Ishikawa (cell line): ENCODE results near the gene VAV3.

ENCODE experiments used
- CEBPB ChIP-seq: IDR thresholded peaks from 2 replicates; pipeline ENCODE4 v1.6.1; 2012
- CREB1 ChIP-seq: IDR thresholded peaks from 2 replicates; pipeline ENCODE4 v1.6.1; 2012; ENCODE audit warnings: low read depth
- EGR1 ChIP-seq: IDR thresholded peaks from 2 replicates; pipeline ENCODE4 v1.6.1; 2012
- EP300 ChIP-seq: IDR thresholded peaks from 2 replicates; pipeline ENCODE4 v1.6.1; 2012; ENCODE audit warnings: borderline replicate concordance
- FOXM1 ChIP-seq: IDR thresholded peaks from 2 replicates; pipeline ENCODE4 v1.6.1; 2012; ENCODE audit warnings: low read depth, borderline replicate concordance
- NFIC ChIP-seq: IDR thresholded peaks from 2 replicates; pipeline ENCODE4 v1.6.1; 2012
- RAD21 ChIP-seq: IDR thresholded peaks from 2 replicates; pipeline ENCODE4 v1.6.1; 2012; ENCODE audit warnings: low read depth
- REST ChIP-seq: IDR thresholded peaks from 2 replicates; pipeline ENCODE4 v1.6.1; 2012; ENCODE audit warnings: low read depth, mild to moderate bottlenecking
- TAF1 ChIP-seq: IDR thresholded peaks from 2 replicates; pipeline ENCODE4 v1.6.1; 2012; ENCODE audit warnings: low read depth, mild to moderate bottlenecking
- TCF12 ChIP-seq: IDR thresholded peaks from 2 replicates; pipeline ENCODE4 v1.6.1; 2012; ENCODE audit warnings: low read depth
- TEAD4 ChIP-seq: IDR thresholded peaks from 2 replicates; pipeline ENCODE4 v1.6.1; 2012
- YY1 ChIP-seq: IDR thresholded peaks from 2 replicates; pipeline ENCODE4 v1.6.1; 2012; ENCODE audit warnings: low read depth
- ZBTB7A ChIP-seq: IDR thresholded peaks from 2 replicates; pipeline ENCODE4 v1.6.1; 2012; ENCODE audit warnings: low read depth
- TF ChIP-seq, protein P1 (sequence below): IDR thresholded peaks from 2 replicates; pipeline ENCODE4 v1.6.1; 2012
- TF ChIP-seq, protein P2 (sequence below): IDR thresholded peaks from 2 replicates; pipeline ENCODE4 v1.6.1; 2012

Gene VAV3

GRCh38 chr1:107727866-107728265 is 237.1 kb downstream of the VAV3 start:
- TF ChIP-seq ZBTB7A (no peak), FOXM1 (no peak), TEAD4 (no peak), EGR1 (no peak)
- TF ChIP-seq, protein P1, sequence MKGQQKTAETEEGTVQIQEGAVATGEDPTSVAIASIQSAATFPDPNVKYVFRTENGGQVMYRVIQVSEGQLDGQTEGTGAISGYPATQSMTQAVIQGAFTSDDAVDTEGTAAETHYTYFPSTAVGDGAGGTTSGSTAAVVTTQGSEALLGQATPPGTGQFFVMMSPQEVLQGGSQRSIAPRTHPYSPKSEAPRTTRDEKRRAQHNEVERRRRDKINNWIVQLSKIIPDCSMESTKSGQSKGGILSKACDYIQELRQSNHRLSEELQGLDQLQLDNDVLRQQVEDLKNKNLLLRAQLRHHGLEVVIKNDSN, result no peak

- TF ChIP-seq FOXM1 (no peak), EP300 (no peak), TEAD4 (no peak), CEBPB (no peak), REST (no peak), TAF1 (no peak), YY1 (no peak), RAD21 (no peak), NFIC (no peak), EGR1 (no peak), CREB1 (no peak), TCF12 (no peak), ZBTB7A (no peak)
- TF ChIP-seq, protein P1, result no peak
- TF ChIP-seq, protein P2, sequence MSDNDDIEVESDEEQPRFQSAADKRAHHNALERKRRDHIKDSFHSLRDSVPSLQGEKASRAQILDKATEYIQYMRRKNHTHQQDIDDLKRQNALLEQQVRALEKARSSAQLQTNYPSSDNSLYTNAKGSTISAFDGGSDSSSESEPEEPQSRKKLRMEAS, result no peak
Measured at GRCh38 chr1:107726860-107727259, 238.1 kb downstream of the VAV3 start.

DNA sequence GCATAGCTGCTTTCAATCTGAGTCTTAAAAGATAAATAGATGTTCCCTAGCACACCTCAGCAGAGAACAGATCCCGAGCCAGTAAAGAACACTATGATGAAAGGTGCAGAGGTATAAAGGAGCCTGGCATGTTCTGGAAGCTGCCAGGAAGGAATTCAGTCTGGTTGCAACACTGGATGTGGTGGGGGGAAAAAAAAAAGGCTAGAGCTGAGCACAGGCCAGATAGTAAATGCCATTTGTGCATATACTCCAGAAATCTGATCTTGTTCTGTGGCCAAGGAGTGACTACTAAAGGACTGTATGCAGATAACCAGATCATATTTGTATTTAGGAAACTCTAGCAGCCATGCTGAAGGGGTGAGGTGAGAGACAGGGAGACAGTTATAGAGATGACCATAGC is 240.3 kb downstream of the VAV3 start:
- TF ChIP-seq REST, result no peak
- no peak for TF ChIP-seq CEBPB
- TF ChIP-seq, protein P1, result no peak
- no peak for TF ChIP-seq NFIC
- no peak for TF ChIP-seq FOXM1
- TF ChIP-seq ZBTB7A, result no peak
- TF ChIP-seq RAD21, result no peak
- no peak for TF ChIP-seq YY1
- no peak for TF ChIP-seq CREB1
- no peak for TF ChIP-seq TAF1
- no peak for TF ChIP-seq TEAD4
- TF ChIP-seq EP300, result no peak
- no peak for TF ChIP-seq TCF12

DNA sequence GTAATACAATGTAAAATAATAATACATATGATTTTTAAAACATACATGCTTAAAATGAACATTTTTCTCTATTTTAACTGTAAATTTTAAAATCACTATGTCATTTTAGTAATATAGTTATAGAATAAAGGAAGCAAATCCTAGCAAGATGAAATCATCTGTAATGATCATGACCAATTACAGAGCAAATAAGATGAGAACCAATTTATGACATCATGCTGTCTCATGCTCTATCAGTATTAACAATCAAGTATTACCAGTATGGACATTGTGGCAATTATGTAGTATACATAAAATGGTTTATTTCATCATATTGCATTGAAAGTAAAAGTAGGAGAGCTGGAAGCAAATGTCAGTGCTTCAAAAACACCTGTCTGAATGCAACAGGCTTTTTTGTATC is 255.0 kb downstream of the VAV3 start:
- TF ChIP-seq REST (no peak), TEAD4 (no peak)

- TF ChIP-seq, protein P2, result no peak
- TF ChIP-seq, protein P1, result no peak
- TF ChIP-seq ZBTB7A (no peak), REST (no peak), TAF1 (no peak), CREB1 (no peak), TCF12 (no peak), CEBPB (no peak), YY1 (no peak), RAD21 (no peak), EGR1 (no peak)
Measured at GRCh38 chr1:107707111-107707510, 257.9 kb downstream of the VAV3 start.
